Loucy (cell line): ENCODE measurements around the gene CACNA1C.

ENCODE experiments used
- EZH2phosphoT487 ChIP-seq: fragments of 200-600 bp; IDR thresholded peaks from 2 replicates; pipeline ENCODE4 v1.6.1; 2018; ENCODE audit warnings: antibody characterized with exemption, mild to moderate bottlenecking, moderate library complexity, borderline replicate concordance
- TF ChIP-seq, protein P1 (sequence below): fragments of 200-600 bp; sonication (generic); conservative IDR thresholded peaks from 2 replicates; pipeline ENCODE4 v1.5.1; 2014; ENCODE audit warnings: mild to moderate bottlenecking, antibody characterized with exemption, low read length

DNA sequence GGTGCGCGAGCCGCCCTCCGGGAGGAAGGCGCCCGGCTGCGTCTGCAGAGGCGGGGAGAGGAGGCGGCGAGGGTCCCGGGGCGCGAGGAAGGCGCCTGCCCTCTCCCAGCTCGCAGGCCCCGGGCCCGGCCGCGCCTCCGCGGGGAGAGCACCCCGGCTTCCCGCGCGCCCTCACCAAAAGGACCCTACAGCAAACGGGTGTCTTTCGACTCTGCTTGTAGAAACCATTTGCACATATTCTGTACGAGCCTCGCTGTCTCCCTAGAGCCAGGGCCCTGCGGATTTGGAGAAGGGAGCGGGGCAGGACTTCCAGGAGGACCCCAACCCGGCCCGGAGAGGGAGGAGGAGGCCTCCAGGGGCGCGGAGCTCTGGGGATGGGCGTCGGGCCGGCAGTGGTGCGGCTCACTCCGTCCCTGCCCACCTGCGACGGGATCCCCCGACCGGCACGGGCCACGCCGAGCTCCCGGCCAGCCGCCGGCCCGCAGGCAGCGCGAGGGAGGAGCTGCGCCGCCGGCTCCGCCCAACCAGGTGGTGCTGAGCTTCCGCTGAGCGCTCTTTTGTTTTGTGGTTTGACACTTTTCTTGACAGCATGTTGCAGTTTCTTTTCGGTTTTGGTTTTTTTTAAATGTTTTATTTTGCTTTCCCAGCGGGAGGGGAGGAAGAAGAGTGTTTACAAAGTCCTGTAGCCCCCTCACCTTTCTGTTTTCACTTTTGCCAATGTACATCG lies 638.7 kb downstream of the CACNA1C start:
- TF ChIP-seq, protein P1, sequence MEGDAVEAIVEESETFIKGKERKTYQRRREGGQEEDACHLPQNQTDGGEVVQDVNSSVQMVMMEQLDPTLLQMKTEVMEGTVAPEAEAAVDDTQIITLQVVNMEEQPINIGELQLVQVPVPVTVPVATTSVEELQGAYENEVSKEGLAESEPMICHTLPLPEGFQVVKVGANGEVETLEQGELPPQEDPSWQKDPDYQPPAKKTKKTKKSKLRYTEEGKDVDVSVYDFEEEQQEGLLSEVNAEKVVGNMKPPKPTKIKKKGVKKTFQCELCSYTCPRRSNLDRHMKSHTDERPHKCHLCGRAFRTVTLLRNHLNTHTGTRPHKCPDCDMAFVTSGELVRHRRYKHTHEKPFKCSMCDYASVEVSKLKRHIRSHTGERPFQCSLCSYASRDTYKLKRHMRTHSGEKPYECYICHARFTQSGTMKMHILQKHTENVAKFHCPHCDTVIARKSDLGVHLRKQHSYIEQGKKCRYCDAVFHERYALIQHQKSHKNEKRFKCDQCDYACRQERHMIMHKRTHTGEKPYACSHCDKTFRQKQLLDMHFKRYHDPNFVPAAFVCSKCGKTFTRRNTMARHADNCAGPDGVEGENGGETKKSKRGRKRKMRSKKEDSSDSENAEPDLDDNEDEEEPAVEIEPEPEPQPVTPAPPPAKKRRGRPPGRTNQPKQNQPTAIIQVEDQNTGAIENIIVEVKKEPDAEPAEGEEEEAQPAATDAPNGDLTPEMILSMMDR, result no peak
- TF ChIP-seq EZH2phosphoT487, result no peak
